Measurements from ENCODE around the gene TLR7. TPM values are rescaled to one million over a fixed set of nuclear protein-coding genes. Genes with fewer than 3 reads are reported as not detected.

TLR7 gene
- total and polyA plus RNA-seq, 10 of the 15 experiments (the other 5 are each of a cell fraction or from before 2014, with no cell fraction given) = 12.0 to 44.4 (median 22.6) TPM

GRCh38 chrX:12890467-12890866, 23.6 kb downstream of the TLR7 start (continued):
- TF ChIP-seq, protein P1, sequence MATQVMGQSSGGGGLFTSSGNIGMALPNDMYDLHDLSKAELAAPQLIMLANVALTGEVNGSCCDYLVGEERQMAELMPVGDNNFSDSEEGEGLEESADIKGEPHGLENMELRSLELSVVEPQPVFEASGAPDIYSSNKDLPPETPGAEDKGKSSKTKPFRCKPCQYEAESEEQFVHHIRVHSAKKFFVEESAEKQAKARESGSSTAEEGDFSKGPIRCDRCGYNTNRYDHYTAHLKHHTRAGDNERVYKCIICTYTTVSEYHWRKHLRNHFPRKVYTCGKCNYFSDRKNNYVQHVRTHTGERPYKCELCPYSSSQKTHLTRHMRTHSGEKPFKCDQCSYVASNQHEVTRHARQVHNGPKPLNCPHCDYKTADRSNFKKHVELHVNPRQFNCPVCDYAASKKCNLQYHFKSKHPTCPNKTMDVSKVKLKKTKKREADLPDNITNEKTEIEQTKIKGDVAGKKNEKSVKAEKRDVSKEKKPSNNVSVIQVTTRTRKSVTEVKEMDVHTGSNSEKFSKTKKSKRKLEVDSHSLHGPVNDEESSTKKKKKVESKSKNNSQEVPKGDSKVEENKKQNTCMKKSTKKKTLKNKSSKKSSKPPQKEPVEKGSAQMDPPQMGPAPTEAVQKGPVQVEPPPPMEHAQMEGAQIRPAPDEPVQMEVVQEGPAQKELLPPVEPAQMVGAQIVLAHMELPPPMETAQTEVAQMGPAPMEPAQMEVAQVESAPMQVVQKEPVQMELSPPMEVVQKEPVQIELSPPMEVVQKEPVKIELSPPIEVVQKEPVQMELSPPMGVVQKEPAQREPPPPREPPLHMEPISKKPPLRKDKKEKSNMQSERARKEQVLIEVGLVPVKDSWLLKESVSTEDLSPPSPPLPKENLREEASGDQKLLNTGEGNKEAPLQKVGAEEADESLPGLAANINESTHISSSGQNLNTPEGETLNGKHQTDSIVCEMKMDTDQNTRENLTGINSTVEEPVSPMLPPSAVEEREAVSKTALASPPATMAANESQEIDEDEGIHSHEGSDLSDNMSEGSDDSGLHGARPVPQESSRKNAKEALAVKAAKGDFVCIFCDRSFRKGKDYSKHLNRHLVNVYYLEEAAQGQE (IDR thresholded peaks at IDR 0.05; ENCODE audit: low read depth, low read length) = no peak
- TF ChIP-seq SREBF1 (IDR thresholded peaks at IDR 0.05; ENCODE audit: low read length) (no peak), JUNB (IDR thresholded peaks at IDR 0.05) (peak; percentile 38; the same call in 1 of the 2 replicates), SMAD5 (IDR thresholded peaks at IDR 0.05; ENCODE audit: low read depth) (0 out of 2 replicates have a peak, but pooled peaks have one; percentile 7), ZNF592 (IDR thresholded peaks at IDR 0.05) (no peak), MLLT1 (IDR thresholded peaks at IDR 0.05) (peak; percentile 87), SPI1 (IDR thresholded peaks at IDR 0.05; ENCODE audit: borderline replicate concordance, insufficient read depth, low read depth, low read length) (peak; percentile 88), ZZZ3 (IDR thresholded peaks at IDR 0.05; ENCODE audit: control insufficient read depth, insufficient read length, low read depth) (no peak), ZBTB4 (CRISPR knock-in tag; IDR thresholded peaks at IDR 0.05) (no peak), CBX3 (IDR thresholded peaks at IDR 0.05; ENCODE audit: borderline replicate concordance, low read depth) (no peak), MTA2 (IDR thresholded peaks at IDR 0.05; ENCODE audit: low read depth) (peak; percentile 80), ELK1 (IDR thresholded peaks at IDR 0.05; ENCODE audit: low read depth, low read length) (no peak), DPF2 (IDR thresholded peaks at IDR 0.05) (peak; percentile 62; the same call in 1 of the 2 replicates), ATF7 (IDR thresholded peaks at IDR 0.05; ENCODE audit: low read depth) (peak; percentile 52; the same call in 1 of the 2 replicates), EGR1 (IDR thresholded peaks at IDR 0.05; ENCODE audit: borderline replicate concordance in 1 of 2, low read depth in 2 of 2, low read length in 2 of 2) (no peak)
- TF ChIP-seq, protein P2, sequence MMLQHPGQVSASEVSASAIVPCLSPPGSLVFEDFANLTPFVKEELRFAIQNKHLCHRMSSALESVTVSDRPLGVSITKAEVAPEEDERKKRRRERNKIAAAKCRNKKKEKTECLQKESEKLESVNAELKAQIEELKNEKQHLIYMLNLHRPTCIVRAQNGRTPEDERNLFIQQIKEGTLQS (IDR thresholded peaks at IDR 0.05; ENCODE audit: borderline replicate concordance, extremely low read depth, low read depth, low read length) = no peak

Data from GM12878 (cell line).